Chondrocyte (in vitro differentiated cells): Measurements from ENCODE around the gene RASGRP3. TPM values are rescaled to one million over a fixed set of nuclear protein-coding genes. Genes with fewer than 3 reads are reported as not detected.
A peak's percentile ranks its signal among the peaks of the same experiment; 100 is the strongest.
"Not testable (repeated sequence)": the region's sequence is repeated elsewhere in the genome, so short reads cannot be mapped to it uniquely, and the experiment has no call there.

Experiments
- DNase-seq: peaks from one replicate; pipeline ENCODE4 v3.0.0; 2021; ENCODE audit warnings: mixed read lengths, low spot score
- H3K27ac Mint-ChIP-seq: one replicate; pipeline ENCODE4 v1.8.0; 2021; ENCODE audit warnings: mild to moderate bottlenecking, moderate library complexity, mixed read lengths; ENCODE audit not compliant: unreplicated experiment
- H3K27me3 Mint-ChIP-seq: 2 replicates; pipeline ENCODE4 v1.8.0; 2021; ENCODE audit warnings: low read depth, mixed read lengths
- H3K36me3 Mint-ChIP-seq: 2 replicates; pipeline ENCODE4 v1.8.0; 2021; ENCODE audit warnings: low read depth, mixed read lengths
- H3K4me1 Mint-ChIP-seq: 2 replicates; pipeline ENCODE4 v1.8.0; 2021; ENCODE audit warnings: low read depth, mild to moderate bottlenecking, mixed read lengths
- H3K4me3 Mint-ChIP-seq: one replicate; pipeline ENCODE4 v1.8.0; 2021; ENCODE audit warnings: mild to moderate bottlenecking, moderate library complexity, mixed read lengths; ENCODE audit not compliant: unreplicated experiment
- H3K9me3 Mint-ChIP-seq: 2 replicates; pipeline ENCODE4 v1.8.0; 2021; ENCODE audit warnings: low read depth, mixed read lengths
- CTCF ChIP-seq: fragments of 200-600 bp; sonication (generic); IDR thresholded peaks from 2 replicates; pipeline ENCODE4 v1.5.0; 2021; ENCODE audit warnings: antibody characterized with exemption, mild to moderate bottlenecking, moderate library complexity
- total RNA-seq: library from RNA; stranded (reverse); gene quantifications from 3 replicates; pipeline ENCODE4 v1.2.1, GENCODE V29; 2021

Gene RASGRP3
- total RNA-seq, 1 donor from 2014 or later = 3.0 TPM

GRCh38 chr2:33441235-33441810, 35.1 kb upstream of the RASGRP3 start:
- no peaks in the 10 kb centered on the region for H3K27me3 Mint-ChIP-seq
- peaks cover 26% of the 10 kb centered on the region for H3K4me1 Mint-ChIP-seq
- H3K27ac Mint-ChIP-seq = no peak overlapping the region
- H3K36me3 Mint-ChIP-seq = no peaks in the 10 kb centered on the region
- H3K9me3 Mint-ChIP-seq = no peaks in the 10 kb centered on the region
- H3K4me3 Mint-ChIP-seq = no peak overlapping the region
- TF ChIP-seq CTCF = peak; percentile 88
- no peak for DNase-seq

DNA sequence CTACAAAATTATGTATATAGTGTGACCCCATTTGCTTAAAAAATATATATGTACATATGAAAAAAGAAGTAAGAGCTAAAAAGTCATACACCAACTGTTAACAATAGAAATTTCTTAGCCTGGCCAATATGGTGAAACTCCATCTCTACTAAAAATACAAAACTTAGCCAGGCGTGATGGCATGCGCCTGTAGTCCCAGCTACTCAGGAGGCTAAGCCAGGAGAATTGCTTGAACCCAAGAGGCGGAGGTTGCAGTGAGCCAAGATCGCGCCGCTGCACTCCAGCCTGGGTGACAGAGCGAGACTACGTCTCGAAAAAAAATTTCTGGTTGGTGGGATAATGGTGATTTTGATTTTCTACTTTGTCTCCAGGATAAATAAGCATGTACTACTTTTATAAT, 34.4 kb upstream of the RASGRP3 start:
- not testable (repeated sequence) for H3K9me3 Mint-ChIP-seq, DNase-seq, H3K27me3 Mint-ChIP-seq, H3K4me3 Mint-ChIP-seq, H3K36me3 Mint-ChIP-seq, H3K27ac Mint-ChIP-seq
- H3K4me1 Mint-ChIP-seq = peaks cover 22% of the 10 kb centered on the region

DNA sequence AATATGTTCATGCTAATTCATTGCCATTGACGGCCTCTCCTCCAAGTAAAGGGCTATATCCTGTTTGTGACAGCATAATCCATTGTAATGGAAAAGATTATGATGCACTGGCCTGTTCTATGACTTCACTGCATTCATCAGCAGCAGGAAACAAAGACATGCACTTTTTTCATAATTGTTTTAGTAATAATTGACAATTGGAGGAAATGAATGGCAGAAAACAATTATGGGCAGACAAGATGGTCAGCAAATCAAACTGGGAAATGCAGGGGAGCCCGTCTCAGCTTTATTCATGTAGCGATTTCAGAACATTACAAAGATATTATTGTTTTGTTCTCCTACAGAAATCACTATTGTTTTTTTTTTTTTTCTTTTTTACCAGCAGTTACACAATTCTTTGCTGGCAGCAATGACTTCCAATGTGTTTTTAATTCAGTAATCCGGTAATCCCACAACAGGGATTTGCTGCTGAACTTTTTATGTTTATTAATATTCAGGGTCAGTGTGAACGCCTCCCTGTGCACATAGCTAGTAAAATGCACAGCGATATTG, 33.8 kb upstream of the RASGRP3 start:
- peaks cover under 1% of the 10 kb centered on the region for H3K9me3 Mint-ChIP-seq
- TF ChIP-seq CTCF = no peak
- H3K27ac Mint-ChIP-seq = no peak overlapping the region
- no peaks in the 10 kb centered on the region for H3K36me3 Mint-ChIP-seq
- H3K27me3 Mint-ChIP-seq = no peaks in the 10 kb centered on the region
- H3K4me3 Mint-ChIP-seq = no peak overlapping the region
- H3K4me1 Mint-ChIP-seq = peaks cover 16% of the 10 kb centered on the region
- DNase-seq = no peak

DNA sequence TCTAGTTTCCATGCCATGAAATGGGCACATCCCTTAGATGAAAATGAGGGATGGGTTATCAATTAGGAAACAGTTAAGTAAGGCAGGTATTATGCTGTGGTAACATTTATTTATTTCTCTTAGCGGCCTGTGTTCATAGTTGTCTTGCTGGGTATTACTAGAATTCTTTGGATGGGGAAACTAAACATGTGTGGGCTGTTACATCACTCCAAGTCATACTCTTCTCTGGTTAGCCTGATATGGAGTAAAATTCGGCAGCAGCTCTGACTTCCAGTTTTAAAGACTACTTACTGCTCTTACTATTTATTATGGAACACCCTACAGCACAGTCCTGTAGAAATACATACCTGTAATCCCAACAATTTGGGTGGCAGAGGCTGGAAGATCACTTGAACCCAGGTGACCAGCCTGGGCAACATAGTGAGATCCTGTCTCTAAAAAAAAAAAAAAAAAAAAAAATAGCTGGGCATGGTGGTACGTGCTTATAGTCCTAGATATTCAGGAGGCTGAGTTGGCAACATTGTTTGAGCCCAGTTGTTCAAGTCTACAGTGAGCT, 33.1 kb upstream of the RASGRP3 start:
- Mint-ChIP-seq H3K9me3 (peaks cover 2% of the 10 kb centered on the region), H3K27me3 (no peaks in the 10 kb centered on the region), H3K4me3 (no peak overlapping the region), H3K27ac (no peak overlapping the region), H3K4me1 (peaks cover 13% of the 10 kb centered on the region), H3K36me3 (no peaks in the 10 kb centered on the region)
- no peak for TF ChIP-seq CTCF
- no peak for DNase-seq

GRCh38 chr2:33444967-33445366, 31.5 kb upstream of the RASGRP3 start:
- H3K9me3 Mint-ChIP-seq = peaks cover 2% of the 10 kb centered on the region
- peaks cover 13% of the 10 kb centered on the region for H3K4me1 Mint-ChIP-seq
- no peak overlapping the region for H3K4me3 Mint-ChIP-seq
- no peaks in the 10 kb centered on the region for H3K27me3 Mint-ChIP-seq
- H3K36me3 Mint-ChIP-seq = no peaks in the 10 kb centered on the region
- H3K27ac Mint-ChIP-seq = peak overlapping the region; percentile 60
- TF ChIP-seq CTCF = no peak
- DNase-seq = no peak
